HG02852 (cell line): ENCODE results near the gene BCL2L13.
"Not testable (repeated sequence)": the region's sequence is repeated elsewhere in the genome, so short reads cannot be mapped to it uniquely, and the experiment has no call there.

ENCODE experiments used
- ATAC-seq: cut with Tn5 transposase; IDR thresholded peaks from one replicate; pipeline ENCODE4 v1.9.1; 2021; ENCODE audit warnings: mild to moderate bottlenecking, moderate library complexity; ENCODE audit not compliant: unreplicated experiment

Gene BCL2L13

DNA sequence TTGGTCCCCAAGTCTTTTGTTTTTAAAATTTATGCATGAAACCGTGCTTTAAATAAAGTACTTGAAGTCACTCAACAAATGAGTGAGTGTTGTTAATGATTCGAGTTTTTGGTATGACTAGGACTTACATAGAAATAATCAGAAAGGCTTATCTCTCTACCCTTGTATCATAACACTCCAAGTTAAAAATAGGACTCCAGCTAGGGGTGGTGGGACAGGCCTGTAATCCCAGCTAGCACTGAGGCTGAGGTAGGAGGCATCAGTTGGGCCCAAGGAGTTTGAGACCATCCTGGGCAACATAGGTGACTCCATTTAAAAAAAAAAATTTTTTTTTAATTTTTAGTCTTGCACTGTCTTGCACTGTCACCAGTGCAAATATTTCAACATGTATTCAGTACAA is 55.6 kb downstream of the BCL2L13 start:
- ATAC-seq: no peak

DNA sequence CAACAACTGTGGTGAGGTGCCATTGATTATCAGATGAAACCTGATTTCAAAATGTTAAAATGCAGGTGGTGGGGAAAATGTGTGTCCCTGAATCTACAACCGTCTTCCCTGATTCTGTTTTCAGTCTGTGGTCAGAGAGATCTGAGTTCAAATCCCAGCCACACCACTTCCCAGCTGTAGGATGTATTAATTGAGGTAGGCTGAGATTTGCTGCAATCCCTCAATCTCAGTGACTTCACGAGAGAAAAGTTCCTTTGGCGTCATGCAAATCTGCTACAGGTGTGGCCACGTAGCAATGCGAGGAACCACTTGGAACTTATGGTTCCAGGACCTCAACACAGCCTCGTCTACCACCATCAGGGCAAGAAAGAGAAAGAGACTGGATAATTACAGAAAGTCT is 56.2 kb downstream of the BCL2L13 start:
- no peak for ATAC-seq

DNA sequence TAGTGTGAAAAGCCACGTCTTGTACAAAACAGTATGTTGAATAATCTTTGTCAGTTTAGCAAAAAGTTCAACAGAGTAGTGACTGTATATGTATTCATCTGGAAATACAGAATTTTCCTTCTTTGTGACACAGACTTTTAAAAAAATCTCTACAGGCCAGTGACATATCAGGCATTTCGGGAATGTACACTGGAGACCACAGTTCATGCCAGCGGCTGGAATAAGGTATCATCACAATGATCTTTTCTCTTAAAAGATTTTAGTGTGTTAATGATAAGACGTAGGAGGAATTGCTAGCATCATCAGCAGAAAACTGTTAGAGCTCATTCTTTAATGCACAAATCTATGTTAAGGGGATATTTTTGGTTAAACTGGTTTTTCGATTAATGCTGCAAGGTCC is 57.4 kb downstream of the BCL2L13 start:
- ATAC-seq: no peak

DNA sequence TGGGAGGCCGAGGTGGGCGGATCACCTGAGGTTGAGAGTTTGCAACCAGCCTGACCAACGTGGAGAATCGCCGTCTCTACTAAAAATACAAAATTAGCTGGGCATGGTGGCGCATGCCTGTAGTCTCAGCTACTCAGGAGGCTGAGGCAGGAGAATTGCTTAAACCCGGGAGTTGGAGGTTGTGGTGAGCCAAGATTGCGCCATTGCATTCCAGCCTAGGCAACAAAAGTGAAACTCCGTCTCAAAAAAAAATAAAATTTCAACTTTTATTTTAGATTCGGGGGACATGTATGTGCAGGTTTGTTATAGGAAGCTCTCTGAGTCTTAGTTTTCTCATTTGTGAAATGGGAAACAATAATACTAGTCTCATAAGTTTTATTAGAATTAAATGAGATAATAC is 58.6 kb downstream of the BCL2L13 start:
- ATAC-seq: not testable (repeated sequence)

DNA sequence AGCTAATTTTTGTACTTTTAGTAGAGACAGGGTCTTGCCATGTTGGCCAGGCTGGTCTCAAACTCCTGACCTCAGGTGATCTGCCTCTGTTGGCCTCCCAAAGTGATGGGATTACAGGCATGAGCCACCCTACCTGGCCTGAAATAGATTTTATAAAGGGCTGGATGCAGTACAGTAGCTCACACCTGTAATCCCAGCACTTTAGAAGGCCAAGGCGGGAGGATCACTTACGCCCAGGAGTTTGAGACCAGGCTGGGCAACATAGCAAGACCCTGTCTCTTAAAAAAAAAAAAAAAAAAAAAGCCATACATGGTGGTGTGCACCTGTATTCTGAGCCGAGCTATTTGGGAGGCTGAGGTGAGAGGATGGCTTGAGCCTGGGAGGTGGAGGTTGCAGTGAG is 59.7 kb downstream of the BCL2L13 start:
- not testable (repeated sequence) for ATAC-seq

DNA sequence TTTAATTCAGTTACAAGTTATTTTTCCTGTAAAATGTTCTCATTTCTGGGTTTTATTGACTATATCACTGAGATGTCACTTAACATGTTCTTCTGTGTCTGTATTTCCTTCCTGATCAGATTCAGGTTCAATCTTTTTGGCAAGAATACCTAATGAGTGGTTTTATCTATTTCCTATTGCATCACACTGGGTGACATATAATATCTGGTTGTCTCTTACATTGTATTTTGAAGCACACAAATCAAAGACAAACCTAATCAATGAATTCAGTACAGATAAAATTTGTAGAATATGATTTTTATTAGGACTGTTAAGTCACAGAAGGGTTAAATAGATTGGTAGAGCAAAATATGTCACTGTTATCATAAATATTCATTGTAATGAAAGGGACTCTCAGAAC is 60.4 kb downstream of the BCL2L13 start:
- no peak for ATAC-seq

DNA sequence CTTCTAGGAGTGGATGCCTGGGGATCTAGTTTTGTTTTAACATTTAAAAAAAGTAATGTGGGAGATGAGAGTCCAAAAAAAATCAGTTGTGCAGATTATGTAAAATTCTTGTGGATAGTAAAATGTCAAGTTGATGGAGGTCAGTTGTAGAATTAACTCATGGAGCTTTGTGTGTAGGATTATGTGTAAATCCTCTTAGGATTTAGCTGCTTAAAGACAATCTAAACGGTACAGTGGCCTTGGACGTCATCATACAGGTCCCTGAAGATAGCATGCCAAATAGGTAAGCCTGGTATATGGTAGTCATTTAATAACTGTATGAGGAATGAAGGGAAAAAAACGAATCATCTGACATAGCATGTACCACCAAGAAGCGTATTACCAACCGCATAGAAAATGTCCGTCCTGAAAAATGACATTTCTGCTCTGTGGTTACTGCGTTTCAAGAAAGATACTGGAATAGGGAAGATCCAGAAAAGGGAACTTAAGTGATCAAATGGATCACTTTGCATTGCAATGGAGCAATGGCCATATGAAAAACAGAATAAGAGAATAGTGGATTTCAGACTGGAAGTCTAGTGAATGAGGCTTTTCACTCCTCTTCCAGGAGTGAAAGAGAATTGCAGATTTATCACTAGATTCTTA is 61.3 kb downstream of the BCL2L13 start:
- no peak for ATAC-seq

DNA sequence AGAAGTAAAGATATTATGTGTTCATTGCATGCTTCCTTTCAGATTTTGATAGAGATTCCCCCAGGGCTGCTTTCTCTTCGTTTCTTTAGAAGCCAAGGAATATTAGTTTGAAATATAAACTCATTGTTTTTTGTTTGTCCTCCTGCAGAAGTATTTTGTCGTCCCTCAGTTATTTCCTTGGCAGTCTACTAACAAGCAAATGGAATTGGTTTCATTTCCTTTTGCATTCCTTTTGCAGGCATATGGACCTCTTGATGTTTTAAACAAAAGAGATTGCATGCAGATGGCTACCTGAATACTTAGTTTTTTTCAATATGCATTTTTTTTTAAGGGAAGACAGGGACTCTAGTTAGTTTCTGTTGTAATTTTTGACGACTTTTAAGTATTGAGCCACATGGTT is 62.2 kb downstream of the BCL2L13 start:
- no peak for ATAC-seq

DNA sequence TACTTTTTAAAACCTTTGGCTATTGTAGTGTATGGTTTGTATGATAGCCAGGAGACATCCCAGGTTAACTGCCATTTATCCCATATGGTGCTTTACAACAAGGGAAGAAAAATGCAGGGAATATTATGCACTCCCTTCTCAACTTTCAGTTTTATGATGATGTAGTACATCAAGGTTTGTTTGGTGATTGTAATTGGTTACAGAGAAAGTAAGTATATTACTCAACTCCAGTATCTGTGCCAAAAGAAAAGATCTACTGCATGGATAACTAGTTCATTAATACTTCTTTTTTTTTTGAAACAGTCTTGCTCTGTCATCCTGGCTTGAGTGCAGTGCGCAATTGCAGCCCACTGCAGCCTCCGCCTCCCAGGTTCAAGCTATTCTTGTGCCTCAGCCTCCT is 65.3 kb downstream of the BCL2L13 start:
- no peak for ATAC-seq

DNA sequence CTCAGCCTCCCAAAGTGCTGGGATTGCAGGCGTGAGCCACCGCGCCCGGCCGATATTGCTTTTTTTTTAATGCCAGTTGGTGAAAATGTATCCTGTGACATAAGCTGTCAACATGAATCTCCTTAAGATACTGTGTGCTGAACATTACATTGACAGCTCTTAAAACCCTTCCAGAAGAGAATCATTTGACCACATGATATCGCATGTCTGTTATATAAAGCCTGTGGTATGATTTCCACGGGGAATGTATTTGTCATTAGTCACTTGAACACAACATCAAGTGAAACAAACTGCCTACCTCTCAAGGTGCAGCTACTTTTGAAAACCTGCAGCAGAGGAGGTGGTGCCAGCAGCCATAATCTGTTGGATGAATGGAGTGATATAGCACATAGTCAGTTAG is 67.0 kb downstream of the BCL2L13 start:
- ATAC-seq: no peak

DNA sequence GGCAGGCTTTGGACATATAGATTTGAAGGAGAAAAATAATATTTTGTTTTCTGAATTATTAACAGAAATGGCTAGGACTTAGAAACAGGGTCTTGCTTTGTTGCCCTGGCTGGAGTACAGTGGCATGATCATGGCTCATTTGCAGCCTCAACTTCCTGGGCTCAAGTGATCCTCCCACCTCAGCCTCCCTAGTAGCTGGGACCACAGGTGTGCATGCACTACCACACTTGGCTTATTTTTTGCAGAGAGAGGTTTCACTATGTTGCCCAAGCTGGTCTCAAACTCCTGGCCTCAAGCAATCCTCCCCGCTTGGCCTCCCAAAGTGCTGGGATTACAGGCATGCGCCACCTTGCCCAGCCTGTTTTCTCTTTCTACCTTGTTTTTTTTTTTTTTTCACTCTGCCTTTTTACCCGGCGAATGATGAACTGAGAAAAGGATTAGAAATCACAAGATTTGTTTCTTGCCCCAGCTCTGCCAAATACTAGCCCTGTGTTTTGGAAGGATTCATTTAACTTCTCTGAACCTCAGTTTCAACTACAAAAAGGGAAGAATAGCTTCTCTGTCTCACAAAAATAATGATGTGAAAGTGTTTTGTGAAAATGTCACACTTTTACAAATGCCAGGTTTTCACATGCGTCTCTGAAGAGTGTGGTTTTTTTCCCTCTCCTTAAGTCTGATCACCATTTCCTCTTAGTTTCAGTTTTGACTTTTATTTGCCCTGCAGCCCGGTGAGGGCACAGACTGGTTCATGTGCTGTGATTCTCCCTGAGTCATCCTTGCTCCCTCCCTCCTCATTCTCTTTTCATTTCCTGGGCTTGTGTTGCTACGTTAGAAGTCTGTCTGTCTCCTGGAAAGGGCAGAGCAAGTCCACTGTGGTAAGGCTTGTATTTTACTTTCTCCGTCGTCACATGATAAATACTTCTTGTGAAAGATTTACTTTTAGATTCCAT is 67.7 kb downstream of the BCL2L13 start:
- ATAC-seq: peak; percentile 75

DNA sequence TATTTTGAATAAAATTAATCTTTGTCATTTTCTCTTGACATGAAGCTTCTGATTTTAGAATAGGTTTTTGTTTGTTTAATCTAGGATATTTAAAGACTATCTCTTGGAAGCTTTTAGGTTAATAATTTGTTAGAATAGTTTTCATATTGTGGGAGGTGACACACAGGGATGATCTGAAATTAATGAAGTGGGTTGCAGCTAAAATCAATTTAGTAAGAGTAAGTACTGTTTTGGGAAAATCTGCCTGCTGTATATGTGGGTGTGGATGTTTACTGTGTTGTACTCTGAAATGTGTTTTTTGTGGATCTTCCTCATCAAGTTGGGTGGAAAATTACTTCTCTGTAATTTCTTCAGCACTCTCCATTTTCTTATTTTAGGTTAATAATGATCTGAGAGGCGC is 68.4 kb downstream of the BCL2L13 start:
- no peak for ATAC-seq

DNA sequence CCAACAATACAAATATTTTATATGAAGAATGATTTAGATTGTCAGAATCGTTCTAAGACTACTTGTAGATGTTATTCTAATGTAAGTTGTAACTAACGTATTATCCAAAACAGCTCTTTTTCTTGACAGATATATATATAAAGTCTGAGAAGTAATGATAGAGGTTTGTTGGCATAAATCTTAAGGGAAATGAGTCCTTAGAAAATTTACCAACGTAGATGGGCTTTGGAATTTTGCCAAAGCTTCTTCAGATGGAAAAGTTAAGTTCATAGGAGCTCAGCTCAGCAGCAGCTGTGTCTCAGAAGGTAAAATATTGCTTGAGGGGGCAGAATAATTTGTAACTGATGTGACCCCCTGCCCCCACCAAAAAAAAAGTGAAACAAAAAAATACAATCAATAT is 69.0 kb downstream of the BCL2L13 start:
- ATAC-seq: no peak

DNA sequence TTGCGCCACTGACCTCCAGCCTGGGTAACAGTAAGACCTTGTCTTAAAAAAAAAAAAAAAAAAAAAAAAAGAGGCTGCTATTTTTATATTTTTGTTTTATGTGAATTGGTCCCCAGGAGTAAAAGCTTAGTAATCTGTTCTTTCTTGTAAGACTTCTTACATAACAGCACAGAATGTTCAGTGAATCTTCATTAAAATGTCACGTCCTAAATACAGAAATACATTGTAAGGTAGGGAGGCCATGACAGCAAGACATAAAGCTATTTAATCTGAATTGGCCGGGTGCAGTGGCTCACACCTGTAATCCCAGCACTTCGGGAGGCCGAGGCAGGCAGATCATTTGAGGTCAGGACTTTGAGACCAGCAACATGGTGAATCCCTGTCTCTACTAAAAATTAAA is 71.5 kb downstream of the BCL2L13 start:
- ATAC-seq: no peak

DNA sequence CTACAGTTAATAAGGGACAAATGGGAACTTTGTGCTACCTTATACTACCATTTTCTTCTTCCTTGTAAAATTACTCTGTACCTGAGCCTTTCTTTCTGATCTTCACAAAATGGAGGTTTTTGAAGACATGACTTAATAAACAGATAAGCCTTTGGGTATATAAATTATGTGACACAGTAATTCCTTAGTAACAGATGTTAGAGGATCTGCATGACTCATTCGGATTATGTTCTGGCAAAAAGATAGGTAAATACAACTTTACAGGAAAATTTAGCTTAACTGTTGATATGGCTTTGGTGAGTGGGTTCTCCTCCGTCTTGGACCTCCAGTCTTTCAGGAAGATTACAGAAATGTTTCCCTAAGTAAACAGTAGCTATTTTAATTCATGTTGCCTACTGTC is 73.9 kb downstream of the BCL2L13 start:
- ATAC-seq: no peak

DNA sequence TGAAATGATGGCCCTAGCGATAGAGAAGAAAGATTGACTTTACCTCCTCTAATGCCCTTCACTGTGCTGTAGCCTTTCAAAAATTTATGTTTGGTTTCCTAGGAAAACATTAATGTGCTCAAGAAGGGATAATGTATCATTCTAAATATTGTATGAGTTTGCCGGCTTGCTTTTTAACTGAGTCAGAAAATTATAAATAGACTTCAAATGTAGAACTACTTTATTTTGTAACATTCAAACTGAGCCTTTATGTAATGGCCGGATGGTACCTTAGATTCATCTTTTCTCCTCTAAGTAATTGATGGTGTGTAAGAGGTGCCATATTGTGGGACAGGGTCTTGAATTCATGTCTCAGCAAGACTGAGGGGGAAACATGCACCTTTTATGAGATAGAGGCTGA is 78.0 kb downstream of the BCL2L13 start:
- no peak for ATAC-seq

DNA sequence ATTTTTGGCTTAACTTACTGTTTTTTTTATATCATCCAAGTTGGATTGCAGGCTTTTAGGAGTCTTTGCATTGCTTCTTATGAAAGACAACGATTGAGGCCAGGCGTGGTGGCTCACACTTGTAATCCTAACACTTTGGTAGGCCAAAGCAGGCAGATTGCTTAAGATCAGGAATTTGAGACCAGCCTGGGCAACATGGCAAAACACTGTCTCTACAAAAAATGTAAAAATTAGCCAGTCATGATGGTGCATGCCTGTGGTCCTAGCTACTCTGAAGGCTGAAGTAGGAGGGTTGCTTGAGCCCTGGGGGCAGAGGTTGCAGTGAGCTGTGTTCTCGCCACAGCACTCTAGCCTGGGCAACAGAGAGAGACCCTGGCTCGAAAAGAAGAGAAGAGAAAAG is 79.2 kb downstream of the BCL2L13 start:
- no peak for ATAC-seq

DNA sequence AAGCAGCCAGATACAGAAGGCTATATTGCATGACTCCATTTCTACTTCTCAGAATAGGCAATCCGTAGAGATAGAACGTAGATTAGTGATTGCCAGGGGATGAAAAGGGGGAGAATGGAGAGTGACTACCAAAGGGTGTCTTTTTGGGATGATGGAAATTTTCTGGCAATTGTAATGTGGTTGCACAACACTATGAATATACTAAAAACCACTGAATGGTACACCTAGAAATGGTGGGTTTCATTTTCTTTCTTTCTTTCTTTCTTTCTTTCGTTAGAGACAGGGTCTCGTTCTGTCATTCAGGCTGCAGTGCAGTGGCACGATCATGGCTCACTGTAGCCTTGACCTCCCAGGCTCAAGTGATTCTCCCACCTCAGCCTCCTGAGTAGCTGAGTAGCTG is 81.4 kb downstream of the BCL2L13 start:
- no peak for ATAC-seq

DNA sequence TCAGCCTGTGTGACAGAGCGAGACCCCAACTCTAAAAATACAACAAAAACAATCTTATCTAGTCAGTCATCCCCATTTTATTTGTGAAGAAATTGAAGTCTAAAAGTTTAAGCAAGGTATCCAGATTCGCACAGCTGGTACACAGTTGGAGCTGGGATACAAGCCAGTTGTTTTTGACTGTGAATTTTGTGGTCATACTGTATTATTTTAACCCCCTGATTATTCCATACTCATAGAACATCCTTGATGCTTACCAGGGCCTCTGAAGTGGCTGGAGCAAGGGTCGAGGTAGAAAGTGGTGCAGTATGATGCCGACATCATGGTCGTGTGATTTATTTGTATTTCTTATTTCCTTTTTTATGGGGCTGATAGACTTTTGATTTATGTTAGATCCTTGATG is 85.7 kb downstream of the BCL2L13 start:
- ATAC-seq: no peak

DNA sequence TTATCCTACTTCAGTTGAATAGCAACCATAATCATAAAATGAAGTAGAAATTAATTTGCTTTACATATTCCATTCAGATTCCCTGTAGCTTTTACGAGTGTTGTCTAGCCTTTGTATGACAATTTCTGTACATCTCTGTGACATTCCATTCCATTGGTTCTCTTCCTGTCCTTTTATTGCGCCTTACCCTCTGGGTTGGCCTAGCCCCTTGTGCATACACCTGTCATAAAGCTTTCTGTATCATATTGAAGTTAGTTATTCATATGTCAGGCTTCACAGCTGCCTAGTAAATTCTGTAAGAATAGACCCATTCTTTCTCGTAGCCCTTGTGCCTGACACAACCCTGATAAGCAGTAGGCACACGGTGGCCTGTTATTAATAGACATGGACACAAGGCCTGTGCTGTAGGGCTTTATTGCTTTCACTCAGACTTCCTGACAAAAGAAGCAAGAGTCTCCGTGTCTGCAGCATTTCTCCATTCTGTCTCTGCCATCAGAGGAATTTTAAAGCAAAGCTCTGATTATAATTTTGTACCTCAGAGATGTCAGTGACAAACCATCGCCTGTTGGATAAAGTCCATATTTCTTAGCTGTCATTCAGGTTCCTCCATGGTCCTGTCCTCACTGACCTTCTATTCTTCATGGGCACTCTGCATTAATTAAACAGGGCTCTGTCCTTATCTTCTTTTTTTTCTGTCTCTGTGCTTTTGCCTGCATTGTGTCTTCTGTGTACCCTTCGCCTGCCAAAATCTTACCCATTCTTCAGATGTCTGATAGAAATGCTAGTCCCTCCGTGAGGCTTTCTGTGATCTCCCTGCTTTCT is 86.3 kb downstream of the BCL2L13 start:
- no peak for ATAC-seq

DNA sequence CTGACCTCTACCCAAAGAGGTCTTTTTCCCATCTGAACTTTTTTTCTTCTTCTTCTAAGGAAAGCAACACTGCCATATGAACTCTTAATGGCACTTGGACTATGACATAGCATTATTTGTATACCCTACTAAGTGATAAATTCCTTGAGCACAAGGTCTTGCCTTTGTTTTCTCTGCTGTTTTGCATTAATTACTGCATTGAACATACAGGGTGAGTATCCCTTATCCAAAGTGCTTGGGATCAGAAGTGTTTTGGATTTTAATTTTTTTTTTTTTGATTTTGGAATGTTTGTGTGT is 86.9 kb downstream of the BCL2L13 start:
- no peak for ATAC-seq
